Stimulated activated CD4-positive, alpha-beta T cell treated with anti-CD3 and anti-CD28 coated beads, TNF-alpha, amount 100 ng/mL, for 1 hour (primary cell): Measurements from ENCODE around the gene EIF3C.
"Not testable (repeated sequence)": the region's sequence is repeated elsewhere in the genome, so short reads cannot be mapped to it uniquely, and the experiment has no call there.

Experiments used
- DNase-seq, 3 donors: peaks; one replicate each; pipeline ENCODE4 v3.0.0-alpha.2; 2020; ENCODE audit warnings: low read depth in 3 of 3, low spot score in 1 of 3

EIF3C gene

GRCh38 chr16:28711220-28712083 lies at the start of gene EIF3C:
TSS of gene EIF3C (plus strand) at chr16:28711464. CDS start at chr16:28711687, 223 bp downstream.
- not testable (repeated sequence) for DNase-seq

DNA sequence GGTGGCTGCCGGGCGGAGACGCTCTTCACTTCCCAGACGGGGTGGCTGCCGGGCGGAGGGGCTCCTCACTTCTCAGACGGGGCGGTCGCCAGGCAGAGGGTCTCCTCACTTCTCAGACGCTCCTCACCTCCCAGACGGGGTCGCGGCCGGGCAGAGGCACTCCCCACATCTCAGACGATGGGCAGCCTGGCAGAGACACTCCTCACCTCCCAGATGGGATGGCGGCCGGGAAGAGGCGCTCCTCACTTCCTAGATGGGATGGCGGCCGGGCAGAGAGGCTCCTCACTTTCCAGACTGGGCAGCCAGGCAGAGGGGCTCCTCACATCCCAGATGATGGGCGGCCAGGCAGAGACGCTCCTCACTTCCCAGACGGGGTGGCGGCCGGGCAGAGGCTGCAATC lies 45.0 kb upstream of the EIF3C start:
- DNase-seq: not testable (repeated sequence)

GRCh38 chr16:28667480-28667879 lies 43.8 kb upstream of the EIF3C start:
- not testable (repeated sequence) for DNase-seq

- not testable (repeated sequence) for DNase-seq
These were observed 43.1 kb upstream of the EIF3C start for GRCh38 chr16:28668199-28668598.

GRCh38 chr16:28688327-28688952 lies 22.8 kb upstream of the EIF3C start:
- DNase-seq: not testable (repeated sequence)

DNA sequence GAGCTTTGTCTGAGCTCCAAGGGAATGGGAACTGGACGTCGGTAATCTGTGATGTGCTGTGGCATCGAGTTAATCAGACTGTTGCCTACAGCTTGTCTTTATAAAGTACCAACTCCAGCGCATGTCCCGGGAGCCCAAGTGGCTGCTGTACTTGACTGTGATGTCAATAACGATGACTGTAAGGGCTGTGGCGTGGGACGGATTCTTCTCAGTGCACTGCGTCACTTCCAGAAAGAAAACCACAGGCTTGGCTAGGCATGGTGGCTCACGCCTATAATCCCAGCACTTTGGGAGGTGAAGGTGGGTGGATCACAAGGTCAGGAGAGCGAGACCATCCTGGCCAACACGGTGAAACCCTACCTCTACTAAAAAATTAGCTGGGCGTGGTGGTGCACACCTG lies 21.8 kb upstream of the EIF3C start:
- not testable (repeated sequence) for DNase-seq

DNA sequence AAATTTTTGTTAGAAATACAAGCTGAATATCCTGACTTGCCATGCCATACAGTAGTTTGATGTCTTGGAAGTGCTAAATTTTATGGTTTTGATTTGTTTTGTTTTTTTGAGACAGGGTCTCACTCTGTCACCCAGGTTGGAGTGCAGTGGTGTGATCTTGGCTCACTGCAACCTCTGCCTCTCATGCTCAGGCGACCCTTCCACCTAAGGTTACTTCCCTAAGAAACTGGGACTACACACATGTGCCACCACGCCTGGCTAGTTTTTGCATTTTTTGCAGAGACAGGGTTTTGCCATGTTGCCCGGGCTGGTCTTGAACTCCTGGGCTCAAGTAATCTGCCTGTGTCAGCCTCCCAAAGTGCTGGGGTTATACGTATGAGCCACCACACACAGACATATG lies 19.5 kb upstream of the EIF3C start:
- not testable (repeated sequence) for DNase-seq

- not testable (repeated sequence) for DNase-seq
These were observed 17.9 kb upstream of the EIF3C start for GRCh38 chr16:28693257-28693950.

DNA sequence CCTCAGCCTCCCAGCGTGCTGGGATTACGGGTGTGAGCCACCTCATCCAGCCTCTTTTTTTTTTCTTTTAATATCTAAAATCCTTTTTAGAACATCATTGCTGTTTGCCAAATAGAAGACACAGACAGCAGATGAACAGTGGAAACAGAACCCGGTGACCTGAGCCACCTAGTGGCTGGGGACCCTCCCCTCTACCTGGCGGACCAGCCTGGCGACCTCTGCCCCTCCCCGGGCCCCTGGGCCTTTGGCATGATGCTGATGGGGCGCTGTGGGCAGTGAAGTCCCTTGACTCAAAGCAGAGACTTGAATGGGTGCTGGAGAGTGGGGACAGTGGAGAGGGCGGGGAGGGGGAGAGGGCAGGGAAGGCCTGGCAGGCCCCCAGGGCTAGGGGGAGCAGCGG lies 11.5 kb upstream of the EIF3C start:
- not testable (repeated sequence) for DNase-seq

GRCh38 chr16:28700349-28700748 lies 10.9 kb upstream of the EIF3C start:
- not testable (repeated sequence) for DNase-seq

DNA sequence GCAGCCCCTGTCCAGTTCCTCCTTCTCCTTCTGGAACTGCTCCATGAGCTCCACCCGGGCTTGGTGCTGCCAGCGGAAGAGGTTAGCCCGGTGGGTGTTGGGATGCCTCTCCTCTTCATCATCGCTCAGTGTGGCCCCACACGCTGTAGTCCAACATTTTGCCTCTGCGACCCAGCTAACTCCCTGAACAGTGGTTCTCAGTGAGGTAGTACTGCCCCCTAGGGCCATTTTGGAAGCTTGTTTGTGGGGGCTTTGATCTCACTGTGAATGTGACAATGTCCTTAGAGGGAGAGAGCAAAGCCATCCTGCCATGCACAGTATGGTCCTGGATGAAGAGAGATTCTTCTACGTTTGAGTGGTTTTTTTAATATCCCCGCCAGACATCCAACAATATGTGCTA lies 9.9 kb upstream of the EIF3C start:
- DNase-seq: not testable (repeated sequence)

DNA sequence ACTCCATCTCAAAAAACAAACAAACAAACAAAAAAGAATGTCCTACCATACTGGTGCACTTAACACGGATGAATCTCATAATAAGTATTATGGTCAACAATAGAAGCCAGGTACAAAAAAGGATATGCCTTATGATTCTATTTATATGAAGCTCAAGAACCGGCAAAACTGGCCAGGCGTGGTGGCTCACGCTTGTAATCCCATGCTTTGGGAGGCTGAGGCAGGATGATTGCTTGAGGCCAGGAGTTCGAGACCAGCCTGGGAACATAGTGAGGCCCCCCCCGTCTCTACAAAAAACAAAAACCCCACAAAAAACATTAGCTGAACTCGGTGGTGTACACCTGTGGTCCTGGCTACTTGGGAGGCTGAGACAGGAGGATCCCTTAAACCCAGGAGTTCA lies 7.0 kb upstream of the EIF3C start:
- not testable (repeated sequence) for DNase-seq

- DNase-seq: not testable (repeated sequence)
These were observed 11.8 kb downstream of the EIF3C start for GRCh38 chr16:28722852-28723650.

GRCh38 chr16:28731253-28731652 lies 20.0 kb downstream of the EIF3C start:
- not testable (repeated sequence) for DNase-seq

DNA sequence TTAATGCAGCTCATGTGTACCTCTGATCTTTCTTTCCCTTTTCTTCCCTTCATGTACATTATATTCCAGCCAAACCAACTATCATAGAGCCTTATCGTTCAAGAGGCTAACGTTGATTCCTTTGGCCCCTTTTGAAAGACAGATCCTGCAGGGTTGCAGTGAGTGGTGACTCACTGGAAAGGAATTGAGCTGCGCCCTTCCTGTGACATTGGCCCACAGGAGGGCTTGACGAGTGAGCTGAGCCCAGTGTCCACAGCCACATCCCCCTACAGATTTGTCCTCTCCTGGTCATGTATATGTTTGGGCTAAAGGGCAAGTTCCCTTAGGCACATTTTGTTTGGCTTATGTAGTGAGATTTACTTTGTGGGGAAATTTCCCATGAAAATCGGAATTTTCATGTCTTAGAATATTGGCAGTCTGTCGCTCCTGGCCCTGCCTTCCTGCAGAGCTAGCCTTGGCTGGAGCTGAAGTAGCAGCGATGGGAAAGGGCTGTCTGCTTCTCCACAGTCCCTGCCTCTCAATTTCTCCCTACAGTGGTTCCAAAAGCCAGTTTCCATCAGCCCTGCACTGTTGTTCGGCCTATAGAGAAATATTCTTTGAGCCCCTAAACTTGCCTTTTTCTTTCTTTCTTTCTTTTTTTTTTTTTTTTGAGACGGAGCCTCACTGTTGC lies 21.3 kb downstream of the EIF3C start:
- not testable (repeated sequence) for DNase-seq

- DNase-seq: not testable (repeated sequence)
These were observed 28.5 kb downstream of the EIF3C start for GRCh38 chr16:28739787-28740186.

DNA sequence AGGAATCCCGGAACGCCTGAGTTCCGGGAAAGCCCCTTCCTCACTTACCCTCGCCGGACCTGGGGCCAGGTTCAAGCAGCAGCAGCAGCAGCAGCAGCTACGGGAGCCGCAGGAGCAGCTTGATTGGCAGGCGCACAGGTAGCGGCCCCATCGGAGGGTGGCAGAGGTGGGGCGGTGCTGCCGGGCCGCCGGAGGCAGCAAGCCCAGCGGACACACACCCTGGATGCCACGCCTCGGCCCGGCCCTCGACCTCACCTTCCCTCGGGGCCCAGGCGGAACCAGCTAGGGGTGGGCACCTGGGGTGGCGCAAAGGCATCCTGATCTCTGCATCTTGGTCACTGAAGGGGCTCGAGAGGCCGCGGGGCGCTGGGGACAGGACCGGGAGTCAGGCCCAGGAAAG lies 29.4 kb downstream of the EIF3C start:
- not testable (repeated sequence) for DNase-seq

- DNase-seq: not testable (repeated sequence)
These were observed 30.0 kb downstream of the EIF3C start for GRCh38 chr16:28741295-28741694.

GRCh38 chr16:28746618-28747350 lies 35.5 kb downstream of the EIF3C start:
- DNase-seq: not testable (repeated sequence)
